Mesodermal cell (in vitro differentiated cells): ENCODE data around the gene PSMA6.
"Not testable (repeated sequence)": the region's sequence is repeated elsewhere in the genome, so short reads cannot be mapped to it uniquely, and the experiment has no call there.

ENCODE experiments used
- H3K27ac ChIP-seq: 2 replicates; pipeline ENCODE4 v1.7.0; 2013; ENCODE audit warnings: mild to moderate bottlenecking, low read depth, low read length, moderate library complexity; ENCODE audit not compliant: severe bottlenecking
- H3K36me3 ChIP-seq: 2 replicates; pipeline ENCODE4 v1.7.1; 2013; ENCODE audit warnings: mild to moderate bottlenecking, low read length, moderate library complexity; ENCODE audit not compliant: control insufficient read depth, insufficient read depth
- H3K4me1 ChIP-seq: one replicate; pipeline ENCODE4 v1.7.1; 2013; ENCODE audit warnings: mild to moderate bottlenecking, low read length; ENCODE audit not compliant: insufficient read depth, control insufficient read depth, poor library complexity, severe bottlenecking
- H3K4me3 ChIP-seq: 2 replicates; pipeline ENCODE4 v1.7.0; 2013; ENCODE audit warnings: low read length, control low read depth, mild to moderate bottlenecking; ENCODE audit not compliant: insufficient read depth, poor library complexity, severe bottlenecking; ENCODE audit errors: extremely low read depth
- H3K9me3 ChIP-seq: 2 replicates; pipeline ENCODE4 v1.7.1; 2013; ENCODE audit warnings: mild to moderate bottlenecking, low read length, moderate library complexity; ENCODE audit not compliant: control insufficient read depth
- WGBS, 2 experiments: methylation state at CpG; one replicate each; pipeline ENCODE4 v1.1.5; 2013; ENCODE audit warnings: missing lambda C conversion rate in 2 of 2; ENCODE audit not compliant: insufficient coverage in 2 of 2; 5-methylcytosine and 5-hydroxymethylcytosine counted together

The PSMA6 gene

DNA sequence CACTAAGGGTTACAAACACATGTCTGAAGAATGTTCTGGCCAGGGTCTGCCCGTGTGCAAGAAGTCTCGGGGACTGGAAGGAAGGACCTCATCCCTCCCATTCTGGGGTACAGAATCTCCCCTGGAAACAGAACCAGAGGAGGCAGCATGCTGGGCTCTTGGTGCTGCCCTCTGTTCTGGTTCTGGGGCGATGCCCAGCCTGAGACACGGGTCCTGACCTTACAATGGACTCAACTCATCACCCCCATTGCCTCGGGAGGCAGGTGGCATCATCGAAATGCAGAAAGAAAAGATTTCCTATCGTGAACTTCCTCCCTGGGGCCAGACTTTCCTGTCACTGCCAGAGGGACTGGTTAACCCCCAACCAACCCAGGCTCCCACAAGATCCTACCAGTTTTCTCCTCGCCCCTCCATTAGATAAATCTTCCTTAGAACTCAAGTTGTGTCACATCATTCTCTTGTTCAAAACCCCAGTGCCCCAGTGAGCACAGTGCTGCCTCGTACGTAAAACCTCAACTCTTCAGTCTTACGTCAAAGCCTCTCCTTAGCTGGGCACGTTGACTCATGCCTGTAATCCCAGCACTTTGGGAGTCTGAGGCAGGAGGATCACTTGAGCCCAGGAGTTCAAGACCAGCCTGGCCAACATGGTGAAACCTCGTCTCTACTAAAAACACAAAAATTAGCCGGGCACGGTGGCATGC is 52.1 kb downstream of the PSMA6 start:
- Histone ChIP-seq H3K4me1 (peaks cover 18% of the 10 kb centered on the region), H3K36me3 (no peaks in the 10 kb centered on the region), H3K9me3 (no peaks in the 10 kb centered on the region), H3K27ac (no peak overlapping the region), H3K4me3 (no peak overlapping the region)
- 95% methylated on average over 14 to 15 of the region's 15 CpGs for WGBS, 2 experiments

DNA sequence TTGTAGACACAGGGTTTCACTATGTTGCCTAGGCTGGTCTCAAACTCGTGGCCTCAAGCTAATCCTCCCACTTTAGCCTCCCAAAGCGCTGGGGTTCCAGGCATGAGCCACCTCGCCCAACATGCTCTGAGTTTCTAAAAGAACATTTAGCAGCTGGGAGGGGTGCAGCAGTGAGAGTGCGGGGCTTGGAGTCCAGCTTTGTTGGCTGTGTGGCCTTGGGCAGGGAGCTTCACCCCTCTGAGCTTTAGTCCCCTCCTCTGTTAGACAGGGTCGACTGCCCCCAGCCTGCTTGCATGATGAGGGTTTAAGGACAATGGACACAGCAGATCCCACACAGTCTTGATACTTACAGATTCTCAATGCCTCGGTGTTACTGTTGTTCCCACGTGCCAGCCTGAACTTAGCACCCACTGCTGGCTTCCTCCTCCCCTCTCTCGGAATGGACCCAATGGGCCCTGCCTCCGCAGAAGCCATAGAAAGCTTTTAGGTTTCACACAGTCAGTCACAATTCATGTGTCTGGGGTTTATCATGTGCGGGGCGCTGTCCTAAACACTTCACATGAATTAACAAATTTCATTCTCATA is 54.6 kb downstream of the PSMA6 start:
- H3K27ac ChIP-seq, result no peak overlapping the region
- WGBS, 2 experiments, result 85 to 88% methylated on average over 7 to 8 of the region's 11 CpGs
- no peak overlapping the region for H3K4me3 ChIP-seq

DNA sequence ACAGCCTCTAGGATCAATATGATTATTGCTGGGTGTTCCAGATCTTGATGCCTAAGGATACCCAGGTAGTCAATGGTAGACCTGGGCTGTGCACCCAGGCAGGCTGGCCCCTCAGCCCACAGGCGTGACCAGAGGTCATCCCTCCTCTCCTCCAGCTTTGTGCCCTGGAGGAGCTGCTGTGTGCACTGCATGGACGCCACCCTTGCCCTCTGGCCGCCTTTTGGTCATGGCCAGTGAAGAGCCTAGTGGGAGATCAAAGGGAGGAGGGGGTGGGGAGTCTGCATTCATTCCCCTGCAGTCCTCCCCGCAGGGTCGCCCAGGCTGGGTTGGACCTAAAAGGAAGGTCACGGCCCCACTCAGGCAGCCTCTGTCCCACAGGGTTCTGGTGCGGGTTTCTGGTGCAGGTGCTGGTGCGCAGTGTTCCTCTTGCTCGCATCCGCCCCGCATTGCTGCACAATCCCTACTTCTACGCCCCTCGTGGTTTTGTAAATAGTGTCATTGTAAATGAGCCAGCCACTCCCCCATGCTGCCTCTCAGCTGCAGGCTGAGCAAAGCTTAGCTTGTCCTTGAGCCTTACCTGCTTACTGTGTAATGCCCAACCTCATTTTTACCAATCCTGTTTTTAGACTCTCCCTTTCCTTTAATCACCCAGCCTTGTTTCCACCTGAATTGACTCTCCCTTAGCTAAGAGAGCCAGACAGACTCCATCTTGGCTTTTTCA is 55.3 kb downstream of the PSMA6 start:
- Histone ChIP-seq H3K9me3 (no peaks in the 10 kb centered on the region), H3K4me3 (no peak overlapping the region), H3K27ac (peak overlapping the region; percentile 53), H3K36me3 (no peaks in the 10 kb centered on the region), H3K4me1 (peaks cover 18% of the 10 kb centered on the region)
- WGBS, 2 experiments, result 41 to 42% methylated on average over 2 to 11 of the region's 13 CpGs

More for the DNA sequence above, 54.6 kb downstream of the PSMA6 start:
- H3K9me3 ChIP-seq, result no peaks in the 10 kb centered on the region
- no peaks in the 10 kb centered on the region for H3K36me3 ChIP-seq
- H3K4me1 ChIP-seq, result peaks cover 17% of the 10 kb centered on the region

DNA sequence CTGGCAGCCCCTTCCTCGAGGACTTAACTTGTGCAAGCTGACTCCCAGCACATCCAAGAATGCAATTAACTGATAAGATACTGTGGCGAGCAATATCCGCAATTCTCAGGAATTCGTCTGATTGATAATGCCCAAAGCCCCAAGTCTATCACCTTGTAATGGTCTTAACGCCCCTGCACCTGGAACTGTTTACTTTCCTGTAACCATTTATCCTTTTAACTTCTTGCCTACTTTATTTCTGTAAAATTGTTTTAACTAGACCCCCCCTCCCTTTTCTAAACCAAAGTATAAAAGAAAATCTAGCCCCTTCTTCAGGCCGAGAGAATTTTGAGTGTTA is 55.8 kb downstream of the PSMA6 start:
- peak overlapping the region; percentile 5 for H3K27ac ChIP-seq
- WGBS, 2 experiments, result 32 to 100% methylated on average over 1 to 4 of the region's 6 CpGs
- not testable (repeated sequence) for H3K36me3 ChIP-seq, H3K4me3 ChIP-seq, H3K9me3 ChIP-seq
- peaks cover 23% of the 10 kb centered on the region for H3K4me1 ChIP-seq

DNA sequence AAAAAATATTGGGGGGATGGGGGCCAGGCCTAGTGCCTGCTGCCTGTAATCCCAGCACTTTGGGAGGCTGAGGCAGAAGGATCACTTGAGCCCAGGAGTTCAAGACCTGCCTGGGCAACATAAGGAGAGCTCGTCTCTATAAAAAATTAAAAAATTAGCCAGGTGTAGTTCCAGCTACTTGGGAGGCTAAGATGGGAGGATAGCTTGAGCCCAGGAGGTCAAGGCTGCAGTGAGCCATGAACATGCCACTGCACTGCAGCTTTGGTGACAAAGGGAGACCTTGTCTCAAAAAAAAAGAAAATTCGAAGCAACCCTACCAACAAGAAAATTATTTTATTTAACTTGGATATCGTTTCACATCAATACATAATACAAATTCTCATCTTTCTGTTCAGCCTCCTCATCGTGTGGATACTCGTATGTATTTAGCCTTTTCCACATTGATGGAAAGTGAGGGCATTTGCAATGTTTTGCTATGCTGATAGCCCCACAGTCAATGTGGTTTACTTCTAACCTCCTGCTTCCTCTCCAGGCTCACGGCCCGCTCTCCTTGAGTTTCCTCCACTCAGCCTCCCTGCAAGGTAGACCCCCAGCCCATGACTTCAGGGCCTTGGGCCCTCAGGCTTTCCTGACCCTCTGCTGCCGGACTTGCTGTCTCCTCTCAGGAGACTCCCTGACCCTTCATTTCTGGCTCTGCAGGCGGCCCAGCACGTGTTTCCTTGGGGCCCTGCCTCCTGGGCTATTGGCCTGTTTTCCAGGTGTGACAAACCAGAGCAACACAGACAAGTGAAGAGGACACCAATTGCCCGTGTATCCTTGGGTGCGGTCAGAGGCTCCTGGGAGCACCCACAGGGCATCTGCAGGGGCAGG is 57.5 kb downstream of the PSMA6 start:
- Histone ChIP-seq H3K36me3 (no peaks in the 10 kb centered on the region), H3K4me3 (no peak overlapping the region), H3K9me3 (no peaks in the 10 kb centered on the region), H3K27ac (no peak overlapping the region), H3K4me1 (peaks cover 27% of the 10 kb centered on the region)
- WGBS, 2 experiments, result 86 to 87% methylated on average over 9 to 11 of the region's 12 CpGs

DNA sequence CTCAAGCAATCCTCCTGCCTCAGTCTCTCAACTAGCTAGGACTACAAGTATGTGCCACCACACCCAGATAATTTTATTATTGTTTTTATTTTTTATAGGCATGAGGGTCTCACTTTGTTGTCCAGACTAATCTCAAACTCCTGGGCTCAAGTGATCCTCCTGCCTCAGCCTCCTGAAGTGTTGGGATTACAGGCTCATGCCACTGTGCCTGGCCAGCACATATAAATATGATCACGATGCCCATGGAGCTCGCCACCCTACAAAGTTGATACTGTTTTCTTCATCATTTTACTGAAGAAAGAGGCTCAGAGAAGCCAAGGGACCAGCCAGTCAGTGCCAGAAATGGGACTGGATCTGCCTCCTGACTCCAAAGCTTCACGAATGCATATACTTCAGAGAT is 59.3 kb downstream of the PSMA6 start:
- no peak overlapping the region for H3K4me3 ChIP-seq
- H3K27ac ChIP-seq, result peak overlapping the region; percentile 23
- H3K36me3 ChIP-seq, result no peaks in the 10 kb centered on the region
- no peaks in the 10 kb centered on the region for H3K9me3 ChIP-seq
- 96 to 100% methylated on average over 3 of the region's 3 CpGs for WGBS, 2 experiments
- H3K4me1 ChIP-seq, result peaks cover 36% of the 10 kb centered on the region

DNA sequence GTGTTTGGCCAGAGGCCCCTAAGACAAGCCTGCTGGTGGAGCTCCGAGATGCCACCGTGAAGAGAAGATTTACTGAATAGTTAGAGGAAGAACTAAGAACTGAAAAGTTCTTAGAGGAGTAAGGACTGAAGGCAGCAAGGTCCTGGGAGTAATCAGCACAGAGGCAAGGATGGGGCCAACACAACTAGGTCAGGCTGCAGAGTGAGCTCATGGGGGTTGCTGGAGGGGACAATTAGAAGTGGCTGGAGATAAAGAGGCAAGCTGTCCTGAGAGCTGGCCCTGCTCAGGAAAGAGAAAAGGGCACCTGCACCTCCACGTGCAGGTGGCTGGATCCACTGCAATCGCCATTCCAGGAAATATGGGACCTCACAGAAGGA is 59.7 kb downstream of the PSMA6 start:
- Histone ChIP-seq H3K36me3 (no peaks in the 10 kb centered on the region), H3K27ac (peak overlapping the region; percentile 23), H3K4me3 (no peak overlapping the region), H3K4me1 (peaks cover 40% of the 10 kb centered on the region), H3K9me3 (no peaks in the 10 kb centered on the region)
- WGBS, 2 experiments, result 85% methylated on average over 4 of the region's 4 CpGs

DNA sequence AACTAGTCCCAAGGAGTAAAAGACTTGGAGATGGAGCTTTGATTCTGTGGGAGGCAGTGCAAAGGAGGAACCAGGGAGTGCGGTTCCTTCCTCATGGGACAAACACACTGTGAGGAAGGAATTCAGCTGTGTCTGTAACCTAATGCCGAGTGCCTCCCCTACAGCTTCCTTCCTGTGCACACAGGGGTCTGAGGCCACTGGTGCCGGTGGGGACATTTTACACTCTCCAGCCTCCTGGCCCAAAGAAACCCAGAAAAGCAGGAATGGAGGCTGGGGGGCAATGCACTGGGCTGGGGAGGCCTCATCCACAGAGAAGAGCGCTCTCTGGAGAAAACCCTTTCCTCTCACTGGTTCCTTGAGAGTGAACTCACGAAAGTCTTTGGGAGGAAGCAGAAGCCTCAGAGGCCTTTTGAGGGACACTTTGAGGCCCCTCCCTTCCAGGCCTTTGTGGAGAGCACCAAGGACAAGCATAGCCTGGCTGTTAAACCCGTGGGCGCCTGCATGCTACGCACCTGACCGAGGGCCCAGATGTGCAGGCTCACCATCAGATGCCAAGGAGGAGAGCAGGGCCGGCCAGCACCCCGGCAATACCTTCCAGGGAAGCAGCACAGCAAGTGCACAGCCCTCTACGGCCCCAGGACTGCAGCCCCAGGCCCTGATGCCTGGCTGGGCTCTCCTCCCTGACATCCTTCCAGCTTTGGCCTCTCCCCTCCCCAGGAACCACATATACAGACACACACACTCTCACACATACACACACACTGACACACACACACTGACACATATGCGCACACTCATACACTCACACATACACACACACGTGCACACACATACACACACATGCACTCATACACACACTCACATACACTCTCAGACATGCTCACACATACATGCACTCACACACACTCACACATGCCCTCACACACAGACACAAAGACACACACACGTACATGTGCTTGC is 60.4 kb downstream of the PSMA6 start:
- WGBS, 2 experiments, result 72 to 75% methylated on average over 12 to 13 of the region's 15 CpGs
- H3K9me3 ChIP-seq, result no peaks in the 10 kb centered on the region
- H3K36me3 ChIP-seq, result no peaks in the 10 kb centered on the region
- peaks cover 40% of the 10 kb centered on the region for H3K4me1 ChIP-seq
- no peak overlapping the region for H3K4me3 ChIP-seq
- peak overlapping the region; percentile 23 for H3K27ac ChIP-seq

DNA sequence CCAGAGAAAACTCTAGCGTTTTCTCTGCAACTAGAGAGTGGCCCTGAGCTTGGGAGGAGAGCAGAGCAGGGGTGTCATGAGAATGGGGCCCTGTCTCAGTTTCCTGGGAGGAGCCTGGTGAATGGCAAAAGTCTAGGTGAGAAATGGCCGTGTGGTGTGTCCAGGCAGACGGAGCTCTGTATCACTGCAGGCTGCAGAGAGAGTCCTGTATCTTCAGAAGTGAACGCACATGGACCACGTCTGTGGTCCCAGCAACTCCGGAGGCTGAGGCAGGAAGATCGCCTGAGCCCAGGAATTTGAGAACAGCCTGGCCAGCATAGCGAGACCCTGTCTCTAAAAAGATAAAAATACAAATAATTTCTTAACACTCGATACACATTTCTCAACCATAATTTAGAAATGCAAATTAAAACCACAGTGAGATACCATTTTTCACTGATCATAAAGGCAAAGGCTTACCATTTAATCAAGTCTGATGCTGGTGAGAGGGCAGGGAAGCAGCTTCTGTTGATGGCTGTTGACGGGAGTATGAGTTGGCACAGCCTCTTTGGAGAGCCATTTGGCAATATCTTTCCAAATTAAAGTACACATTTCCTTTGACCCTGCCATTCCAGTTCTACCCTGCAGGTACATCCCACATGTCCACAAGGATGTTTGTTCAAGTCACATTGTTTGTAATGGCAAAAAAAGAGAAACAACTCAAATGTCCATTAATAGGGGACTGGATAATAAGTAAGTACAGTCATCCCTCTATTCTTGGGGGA is 61.4 kb downstream of the PSMA6 start:
- Histone ChIP-seq H3K4me3 (no peak overlapping the region), H3K36me3 (no peaks in the 10 kb centered on the region), H3K9me3 (no peaks in the 10 kb centered on the region), H3K4me1 (peaks cover 40% of the 10 kb centered on the region), H3K27ac (no peak overlapping the region)
- WGBS, 2 experiments, result 82 to 93% methylated on average over 7 to 9 of the region's 10 CpGs
